ENCODE measurements around the gene CIC.
"Not testable (repeated sequence)": the region's sequence is repeated elsewhere in the genome, so short reads cannot be mapped to it uniquely, and the experiment has no call there.

CIC gene

DNA sequence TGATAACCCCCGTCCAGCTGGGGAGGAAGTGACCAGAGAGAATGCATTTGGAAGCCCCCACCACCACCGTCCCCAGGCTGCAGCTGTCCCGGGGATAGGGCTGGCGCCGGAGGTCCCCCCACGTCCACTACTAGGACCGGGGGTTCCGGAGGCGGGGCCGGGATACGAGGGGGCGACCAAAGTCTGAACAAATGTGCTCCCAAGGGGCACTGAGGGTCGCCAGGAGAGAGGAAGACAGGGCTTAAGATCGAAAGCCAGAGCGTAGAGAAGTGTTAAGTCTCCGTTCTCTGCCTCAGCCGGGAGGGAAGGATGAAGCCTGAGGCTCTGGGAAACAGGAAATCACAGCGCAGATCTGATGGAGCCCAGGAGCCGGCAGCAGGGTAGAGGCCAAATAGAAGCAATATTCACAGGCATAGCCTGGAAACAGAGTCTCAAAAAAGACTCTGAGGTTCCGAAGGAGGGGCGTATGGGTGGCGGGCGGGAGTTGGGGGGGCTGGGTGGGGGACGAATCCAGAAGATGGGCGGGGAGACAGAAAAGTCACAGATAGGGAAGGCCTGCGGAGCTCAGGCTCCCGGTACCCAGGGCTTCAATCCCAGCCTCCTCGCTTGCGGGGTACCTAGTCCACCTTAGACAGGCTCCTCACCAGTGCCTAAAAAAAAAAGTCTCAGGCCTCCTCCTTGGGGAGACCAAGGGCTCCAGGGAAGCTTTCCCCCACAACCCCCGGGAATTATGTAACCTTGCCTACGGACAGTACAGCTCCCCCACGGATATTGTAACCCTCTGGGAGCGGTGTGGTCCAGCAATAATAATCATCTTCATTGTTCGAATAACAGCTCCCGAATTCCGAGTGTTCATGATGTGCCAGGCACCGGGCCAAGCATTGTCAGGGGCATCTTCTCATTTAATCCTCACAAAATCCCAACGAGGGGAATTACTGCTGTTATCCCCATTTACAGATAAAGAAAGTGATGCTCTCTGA lies 13.0 kb upstream of the CIC start:
- no peak for DNase-seq (ENCODE audit: low read depth)

DNA sequence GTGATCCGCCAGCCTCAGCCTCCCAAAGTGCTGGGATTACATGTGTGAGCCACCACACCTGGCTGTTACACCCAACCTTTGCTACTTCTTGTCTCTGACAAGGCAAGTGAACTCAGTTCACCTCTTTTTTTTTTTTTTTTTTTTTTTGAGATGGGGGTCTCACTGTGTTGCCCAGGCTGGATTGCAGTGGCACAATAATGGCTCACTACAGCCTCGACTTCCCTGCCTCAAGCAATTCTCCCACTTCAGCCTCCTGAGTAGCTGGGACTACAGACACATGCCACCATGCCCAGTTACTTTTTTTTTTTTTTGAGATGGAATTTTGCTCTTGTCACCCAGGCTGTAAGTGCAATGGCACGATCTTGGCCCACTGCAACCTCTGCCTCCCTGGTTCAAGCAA lies 11.2 kb upstream of the CIC start:
- not testable (repeated sequence) for DNase-seq (ENCODE audit: low read depth)

- DNase-seq (ENCODE audit: low read depth), result no peak
Measured at GRCh38 chr19:42261763-42262162, 7.3 kb upstream of the CIC start.

DNA sequence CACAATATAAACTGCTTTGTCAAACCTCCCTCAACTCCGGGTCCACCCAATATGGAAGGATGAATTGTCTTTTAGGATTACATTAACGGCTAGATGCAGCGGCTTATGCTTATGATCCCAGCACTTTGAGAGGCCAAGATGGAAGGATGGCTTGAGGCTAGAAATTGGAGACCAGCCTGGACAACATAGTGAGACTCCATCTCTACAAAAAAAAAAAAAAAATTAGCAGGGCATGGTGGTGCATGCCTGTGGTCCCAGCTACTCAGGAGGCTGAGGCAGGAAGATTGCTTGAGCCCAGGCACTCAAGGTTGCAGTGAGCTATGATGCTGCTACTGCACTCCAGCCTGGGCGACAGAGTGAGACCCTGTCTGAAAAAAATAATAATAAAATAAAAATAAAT lies 2.9 kb upstream of the CIC start:
- not testable (repeated sequence) for DNase-seq (ENCODE audit: low read depth)

- not testable (repeated sequence) for DNase-seq (ENCODE audit: low read depth)
Measured at GRCh38 chr19:42266928-42267603, 2.0 kb upstream of the CIC start.

DNA sequence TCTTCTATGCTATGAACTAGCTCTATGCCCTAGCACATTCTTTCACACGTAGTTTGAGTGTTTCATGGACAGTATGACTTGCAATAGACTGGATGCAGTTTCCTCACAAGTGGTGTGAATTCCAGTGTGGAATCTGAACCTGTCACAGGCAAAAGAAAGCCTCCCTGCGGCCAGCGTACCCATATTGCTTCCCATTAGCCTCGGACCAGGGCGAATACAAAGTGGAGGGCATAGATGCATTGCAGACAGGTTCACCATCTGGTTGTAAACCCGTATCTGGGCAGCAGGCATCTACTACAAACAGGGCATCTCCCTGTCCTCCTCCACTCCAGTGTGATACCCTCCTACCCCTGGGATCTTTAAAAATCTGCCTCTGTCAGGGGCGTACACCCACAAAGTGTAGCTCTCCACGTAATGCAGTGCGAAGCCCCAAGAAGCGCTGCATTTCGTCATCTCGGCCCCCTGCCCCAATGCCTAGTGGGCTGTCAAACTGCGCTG lies 1.4 kb upstream of the CIC start:
- no peak for DNase-seq (ENCODE audit: low read depth)

DNA sequence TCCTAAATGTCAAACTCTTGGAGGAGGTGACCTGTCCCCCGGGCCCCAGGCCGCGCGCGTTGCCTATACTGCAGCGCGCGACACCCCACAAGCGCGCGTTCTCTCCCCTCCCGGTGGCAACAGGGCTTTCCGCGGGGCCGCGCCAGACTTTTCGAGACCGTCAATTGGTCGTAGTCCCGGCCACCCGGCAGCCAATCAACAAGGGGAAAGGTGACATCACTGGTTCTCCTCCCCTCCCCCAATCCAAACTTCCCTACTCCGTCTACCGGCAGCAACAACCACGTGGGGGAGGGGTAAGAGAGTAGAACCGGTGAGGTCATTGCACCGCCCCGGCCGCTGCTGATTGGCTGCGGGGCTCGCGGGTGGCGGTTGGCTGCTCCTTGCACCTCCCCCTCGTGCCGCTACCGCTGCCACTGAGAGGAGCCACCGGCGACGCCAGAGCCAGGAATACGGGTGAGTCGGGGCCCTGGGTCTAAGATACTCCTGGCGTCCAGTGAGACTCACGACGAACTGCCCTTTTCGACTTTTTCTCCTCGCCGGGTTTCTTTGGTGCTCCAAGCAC lies 829 bp upstream of the CIC start:
- peak; percentile 94 for DNase-seq (ENCODE audit: low read depth)

- DNase-seq (ENCODE audit: low read depth), result no peak
Measured at GRCh38 chr19:42269478-42270345, 660 bp downstream of the CIC start.

- peak; percentile 56 for DNase-seq (ENCODE audit: low read depth)
Measured at GRCh38 chr19:42270346-42271044, 1.4 kb downstream of the CIC start.

DNA sequence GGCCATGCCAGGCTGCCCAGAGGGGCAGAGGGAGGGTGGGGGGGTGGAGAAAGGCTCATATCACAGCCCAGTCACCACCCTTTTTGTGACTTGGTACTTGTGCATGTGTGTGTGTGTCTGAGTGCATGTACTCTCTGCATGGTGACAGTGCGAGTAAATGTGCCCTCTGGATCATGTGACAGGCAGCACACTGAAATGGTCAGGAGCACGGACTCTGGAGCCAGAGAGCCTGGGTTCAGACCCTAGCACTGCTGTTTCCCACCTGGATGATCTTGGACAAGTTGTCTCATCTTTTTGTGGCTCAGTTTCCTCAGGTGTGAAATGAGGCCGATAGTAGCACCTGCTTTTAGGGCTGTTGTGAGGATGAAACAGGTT lies 2.0 kb downstream of the CIC start:
- DNase-seq (ENCODE audit: low read depth), result no peak

DNA sequence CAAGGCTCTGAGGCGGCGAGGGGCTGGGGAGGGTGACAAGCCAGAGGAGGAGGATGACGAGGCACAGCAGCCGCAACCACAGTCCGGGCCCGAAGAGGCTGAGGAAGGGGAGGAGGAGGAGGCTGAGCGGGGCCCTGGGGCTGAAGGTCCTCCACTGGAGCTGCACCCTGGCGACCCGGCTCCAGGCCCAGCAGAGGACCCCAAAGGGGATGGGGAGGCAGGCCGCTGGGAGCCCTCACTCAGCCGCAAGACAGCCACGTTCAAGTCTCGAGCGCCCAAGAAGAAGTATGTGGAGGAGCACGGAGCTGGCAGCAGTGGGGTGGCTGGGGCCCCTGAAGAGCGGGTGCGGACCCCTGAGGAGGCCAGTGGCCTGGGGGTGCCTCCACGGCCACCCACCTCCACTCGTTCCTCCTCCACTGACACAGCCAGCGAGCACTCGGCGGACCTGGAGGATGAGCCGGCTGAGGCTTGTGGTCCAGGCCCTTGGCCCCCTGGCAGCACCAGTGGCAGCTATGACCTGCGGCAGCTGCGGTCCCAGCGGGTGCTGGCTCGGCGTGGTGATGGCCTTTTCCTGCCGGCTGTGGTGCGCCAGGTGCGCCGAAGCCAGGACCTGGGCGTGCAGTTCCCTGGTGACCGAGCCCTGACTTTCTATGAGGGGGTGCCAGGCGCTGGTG lies 2.9 kb downstream of the CIC start:
- no peak for DNase-seq (ENCODE audit: low read depth)

- DNase-seq (ENCODE audit: low read depth), result no peak
Measured at GRCh38 chr19:42272535-42272897, 3.5 kb downstream of the CIC start.

DNA sequence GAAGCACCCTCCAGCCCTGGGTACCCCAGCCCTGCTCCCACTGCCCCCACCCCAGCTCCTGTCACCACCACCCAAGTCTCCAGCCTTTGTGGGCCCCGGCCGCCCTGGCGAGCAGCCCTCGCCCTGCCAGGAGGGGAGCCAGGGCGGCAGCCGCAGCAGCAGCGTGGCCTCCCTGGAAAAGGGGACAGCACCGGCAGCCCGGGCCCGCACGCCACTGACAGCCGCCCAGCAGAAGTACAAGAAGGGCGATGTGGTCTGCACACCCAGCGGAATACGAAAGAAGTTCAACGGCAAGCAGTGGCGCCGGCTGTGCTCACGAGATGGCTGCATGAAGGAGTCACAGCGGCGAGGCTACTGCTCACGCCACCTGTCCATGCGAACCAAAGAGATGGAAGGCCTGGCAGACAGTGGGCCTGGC lies 3.9 kb downstream of the CIC start:
- no peak for DNase-seq (ENCODE audit: low read depth)

DNA sequence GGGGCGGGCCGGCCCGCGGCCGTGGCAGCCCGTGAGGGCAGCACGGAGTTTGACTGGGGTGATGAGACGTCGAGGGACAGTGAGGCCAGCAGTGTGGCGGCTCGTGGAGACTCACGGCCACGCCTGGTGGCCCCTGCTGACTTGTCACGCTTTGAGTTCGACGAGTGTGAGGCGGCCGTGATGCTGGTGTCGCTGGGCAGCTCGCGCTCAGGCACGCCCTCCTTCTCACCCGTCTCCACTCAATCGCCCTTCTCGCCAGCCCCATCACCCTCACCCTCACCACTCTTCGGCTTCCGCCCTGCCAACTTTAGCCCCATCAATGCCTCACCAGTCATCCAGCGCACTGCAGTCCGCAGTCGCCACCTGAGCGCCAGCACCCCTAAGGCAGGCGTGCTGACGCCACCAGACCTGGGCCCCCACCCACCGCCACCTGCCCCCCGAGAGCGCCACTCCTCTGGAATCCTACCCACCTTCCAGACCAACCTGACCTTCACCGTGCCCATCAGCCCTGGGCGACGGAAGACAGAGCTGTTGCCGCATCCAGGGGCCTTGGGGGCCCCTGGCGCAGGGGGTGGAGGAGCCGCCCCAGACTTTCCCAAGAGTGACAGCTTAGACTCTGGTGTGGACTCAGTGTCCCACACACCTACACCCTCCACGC lies 4.5 kb downstream of the CIC start:
- DNase-seq (ENCODE audit: low read depth), result no peak

DNA sequence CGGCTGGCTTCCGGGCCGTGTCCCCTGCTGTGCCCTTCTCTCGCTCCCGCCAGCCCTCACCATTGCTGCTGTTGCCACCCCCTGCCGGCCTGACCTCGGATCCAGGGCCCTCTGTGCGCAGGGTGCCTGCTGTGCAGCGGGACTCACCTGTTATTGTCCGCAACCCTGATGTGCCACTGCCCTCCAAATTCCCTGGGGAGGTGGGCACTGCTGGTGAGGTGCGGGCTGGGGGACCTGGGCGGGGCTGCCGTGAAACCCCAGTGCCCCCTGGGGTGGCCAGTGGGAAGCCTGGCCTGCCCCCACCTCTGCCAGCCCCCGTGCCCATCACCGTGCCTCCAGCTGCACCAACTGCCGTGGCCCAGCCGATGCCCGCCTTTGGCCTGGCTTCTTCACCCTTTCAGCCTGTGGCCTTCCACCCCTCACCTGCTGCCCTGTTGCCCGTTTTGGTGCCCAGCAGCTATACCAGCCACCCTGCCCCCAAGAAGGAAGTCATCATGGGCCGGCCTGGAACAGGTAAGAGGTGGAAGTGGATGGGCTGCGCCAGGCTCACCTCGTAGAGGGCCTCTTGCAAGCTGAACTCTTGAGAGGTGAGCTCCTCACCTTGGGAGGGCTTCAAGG lies 5.1 kb downstream of the CIC start:
- no peak for DNase-seq (ENCODE audit: low read depth)

GRCh38 chr19:42275103-42275502 lies 6.1 kb downstream of the CIC start:
- DNase-seq (ENCODE audit: low read depth), result no peak

GRCh38 chr19:42275517-42275916 lies 6.5 kb downstream of the CIC start:
- DNase-seq (ENCODE audit: low read depth), result no peak

GRCh38 chr19:42276284-42276683 lies 7.2 kb downstream of the CIC start:
- DNase-seq (ENCODE audit: low read depth), result no peak

- DNase-seq (ENCODE audit: low read depth), result no peak
Measured at GRCh38 chr19:42276821-42277220, 7.8 kb downstream of the CIC start.

Measured in stimulated activated CD8-positive, alpha-beta memory T cell treated with anti-CD3 and anti-CD28 coated beads, Interleukin-4, amount 100 ng/mL, for 24 hours (primary cell).